Colonic mucosa (tissue), 4 donors: ENCODE data around the gene PDE10A. TPM values are rescaled to one million over a fixed set of nuclear protein-coding genes. Genes with fewer than 3 reads are reported as not detected.
"Not testable (repeated sequence)": the region's sequence is repeated elsewhere in the genome, so short reads cannot be mapped to it uniquely, and the experiment has no call there.

Source experiments
- DNase-seq: peaks from one replicate; pipeline ENCODE4 v3.0.0-alpha.2; 2020
- H3K27ac ChIP-seq: fragments of 200-600 bp; one replicate; pipeline ENCODE4 v1.8.0; 2021
- H3K27me3 ChIP-seq: fragments of 200-600 bp; one replicate; pipeline ENCODE4 v1.8.0; 2021
- H3K36me3 ChIP-seq: fragments of 200-600 bp; one replicate; pipeline ENCODE4 v1.8.0; 2021
- H3K4me1 ChIP-seq: fragments of 200-600 bp; one replicate; pipeline ENCODE4 v1.8.0; 2021; ENCODE audit warnings: mild to moderate bottlenecking
- H3K4me3 ChIP-seq: fragments of 200-600 bp; one replicate; pipeline ENCODE4 v1.8.0; 2021
- H3K9ac ChIP-seq, 2 donors: one replicate each; pipeline ENCODE4 v1.7.0; 2013; ENCODE audit warnings: control low read depth in 2 of 2, low read depth in 2 of 2, low read length in 2 of 2
- H3K9me3 ChIP-seq: fragments of 200-600 bp; one replicate; pipeline ENCODE4 v1.8.0; 2021
- intact Hi-C: fragments of 100-400 bp; cut with DNase I; formaldehyde crosslinking; loops from one replicate; pipeline ENCODE4 v1.14.1; 2022
- total RNA-seq, 2 donors: library from RNA; stranded (reverse); fragmentation: NEBNext Ultra II Directional in 1 of 2; extraction: Animal tissue kit (Norgen Biotek cat#: 25700) in 1 of 2; gene quantifications; one replicate each; pipeline ENCODE4 v1.2.1, GENCODE V29; 2021
- TF ChIP-seq, protein P1 (sequence below): fragments of 200-600 bp; IDR thresholded peaks from one replicate; pipeline ENCODE4 v1.8.0; 2022; ENCODE audit warnings: antibody characterized with exemption, mild to moderate bottlenecking
- donor health status: healthy.
- donor health status: DM: no; HTN: no; CAD: no.
- donor health status: DM: no; HTN: no; CAD: no.

Gene PDE10A
- total RNA-seq, 2 donors from 2014 or later = 0.37 to 3.4 TPM

- Histone ChIP-seq H3K4me3 (no peak overlapping the region), H3K27ac (no peak overlapping the region), H3K9ac (no peak overlapping the region), H3K9me3 (no peaks in the 10 kb centered on the region), H3K27me3 (no peaks in the 10 kb centered on the region), H3K4me1 (no peaks in the 10 kb centered on the region), H3K36me3 (no peaks in the 10 kb centered on the region)
- intact Hi-C loops = no loop called here
- TF ChIP-seq, protein P1, sequence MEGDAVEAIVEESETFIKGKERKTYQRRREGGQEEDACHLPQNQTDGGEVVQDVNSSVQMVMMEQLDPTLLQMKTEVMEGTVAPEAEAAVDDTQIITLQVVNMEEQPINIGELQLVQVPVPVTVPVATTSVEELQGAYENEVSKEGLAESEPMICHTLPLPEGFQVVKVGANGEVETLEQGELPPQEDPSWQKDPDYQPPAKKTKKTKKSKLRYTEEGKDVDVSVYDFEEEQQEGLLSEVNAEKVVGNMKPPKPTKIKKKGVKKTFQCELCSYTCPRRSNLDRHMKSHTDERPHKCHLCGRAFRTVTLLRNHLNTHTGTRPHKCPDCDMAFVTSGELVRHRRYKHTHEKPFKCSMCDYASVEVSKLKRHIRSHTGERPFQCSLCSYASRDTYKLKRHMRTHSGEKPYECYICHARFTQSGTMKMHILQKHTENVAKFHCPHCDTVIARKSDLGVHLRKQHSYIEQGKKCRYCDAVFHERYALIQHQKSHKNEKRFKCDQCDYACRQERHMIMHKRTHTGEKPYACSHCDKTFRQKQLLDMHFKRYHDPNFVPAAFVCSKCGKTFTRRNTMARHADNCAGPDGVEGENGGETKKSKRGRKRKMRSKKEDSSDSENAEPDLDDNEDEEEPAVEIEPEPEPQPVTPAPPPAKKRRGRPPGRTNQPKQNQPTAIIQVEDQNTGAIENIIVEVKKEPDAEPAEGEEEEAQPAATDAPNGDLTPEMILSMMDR = no peak
- no peak for DNase-seq
Observed at GRCh38 chr6:165600606-165601005, 62.4 kb downstream of the PDE10A start.

DNA sequence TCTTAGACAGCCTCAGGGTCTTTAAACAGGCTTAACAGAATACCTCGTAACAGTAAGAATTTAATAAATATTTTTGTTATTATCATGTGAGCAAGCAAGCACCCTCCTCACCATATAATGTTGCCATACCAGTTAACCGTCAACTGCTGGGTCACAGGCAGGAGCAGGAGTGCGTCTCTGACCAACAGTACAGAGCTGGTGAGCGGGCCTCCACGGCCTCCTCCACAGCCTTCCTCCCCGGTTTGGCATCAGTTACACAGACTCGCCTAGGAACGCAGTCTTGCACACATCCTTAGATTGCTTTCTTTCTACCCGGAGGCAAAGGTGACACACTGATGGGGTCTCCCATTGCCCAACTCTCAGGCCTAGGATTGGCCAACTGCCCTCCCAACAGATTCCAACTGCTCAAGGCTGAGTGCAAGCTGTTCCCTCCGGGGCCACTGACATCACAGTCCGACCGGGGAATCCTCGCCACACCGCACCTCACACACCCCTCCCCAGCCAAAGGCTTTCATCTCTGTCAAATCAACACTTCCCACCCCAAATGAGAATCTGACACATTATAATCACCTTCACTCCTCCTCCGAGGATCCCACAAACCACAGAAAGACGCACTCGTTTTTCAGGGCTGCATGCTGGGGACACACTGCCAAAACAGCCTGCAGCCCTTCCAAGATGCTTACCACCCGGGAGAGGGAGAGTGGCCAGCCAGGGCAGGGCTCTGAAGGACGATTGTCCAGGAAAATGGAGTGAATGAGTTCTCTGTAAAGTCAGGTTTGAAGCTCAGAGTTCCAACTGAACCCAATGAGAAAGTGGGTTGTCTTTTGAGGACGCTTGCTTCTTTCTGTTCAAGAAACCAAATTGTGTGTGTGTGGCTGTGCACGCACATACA is 63.2 kb downstream of the PDE10A start:
- Histone ChIP-seq H3K36me3 (no peaks in the 10 kb centered on the region), H3K4me1 (no peaks in the 10 kb centered on the region), H3K27ac (no peak overlapping the region), H3K4me3 (no peak overlapping the region), H3K9me3 (no peaks in the 10 kb centered on the region), H3K9ac (no peak overlapping the region), H3K27me3 (no peaks in the 10 kb centered on the region)
- intact Hi-C loops = no loop called here
- DNase-seq = no peak
- TF ChIP-seq, protein P1 = no peak

DNA sequence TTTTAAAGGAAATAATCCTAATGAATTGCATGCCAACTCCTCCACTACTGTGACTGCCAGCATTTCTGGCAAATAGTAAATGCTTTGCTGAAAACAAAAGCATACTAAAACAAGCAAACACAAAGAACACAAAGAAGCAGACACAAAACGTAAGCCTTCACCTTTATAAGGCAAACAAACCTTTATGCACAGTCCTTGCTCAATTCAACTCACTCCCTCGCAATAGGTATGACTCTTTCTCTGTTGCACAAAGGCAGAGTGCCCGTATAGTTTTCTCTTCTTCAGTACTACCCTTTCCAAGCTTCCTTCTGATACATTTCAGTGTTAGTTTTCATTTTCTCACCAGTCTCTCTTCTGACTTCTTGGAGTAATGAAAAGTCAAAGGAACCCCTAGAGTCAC is 63.9 kb downstream of the PDE10A start:
- TF ChIP-seq, protein P1 = no peak
- H3K4me1 ChIP-seq = no peaks in the 10 kb centered on the region
- H3K4me3 ChIP-seq = no peak overlapping the region
- no peak overlapping the region for H3K9ac ChIP-seq
- intact Hi-C loops = no loop called here
- no peak for DNase-seq
- no peaks in the 10 kb centered on the region for H3K9me3 ChIP-seq
- no peaks in the 10 kb centered on the region for H3K27me3 ChIP-seq
- no peaks in the 10 kb centered on the region for H3K36me3 ChIP-seq
- no peak overlapping the region for H3K27ac ChIP-seq

DNA sequence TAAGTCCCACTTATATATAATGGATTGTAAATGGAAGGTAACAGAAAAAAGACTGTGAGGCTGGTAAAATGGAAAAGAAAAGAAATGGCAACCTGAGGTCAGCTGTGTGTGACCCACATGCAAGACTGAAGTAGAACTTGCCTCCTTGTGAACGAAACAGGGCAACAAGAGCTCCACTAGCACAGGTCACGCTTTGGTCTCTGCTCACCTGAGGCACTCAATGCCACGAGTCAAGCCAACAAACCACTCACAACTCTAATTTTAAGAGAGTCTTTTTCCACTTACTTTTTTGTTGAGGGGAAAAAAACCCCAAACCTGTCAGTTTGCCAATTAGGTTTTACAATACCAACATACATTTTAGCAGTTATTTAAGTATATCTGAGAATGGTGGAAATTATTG is 65.2 kb downstream of the PDE10A start:
- no peaks in the 10 kb centered on the region for H3K9me3 ChIP-seq
- intact Hi-C loops = no loop called here
- DNase-seq = no peak
- H3K9ac ChIP-seq = no peak overlapping the region
- H3K4me1 ChIP-seq = no peaks in the 10 kb centered on the region
- H3K36me3 ChIP-seq = no peaks in the 10 kb centered on the region
- TF ChIP-seq, protein P1 = no peak
- H3K27me3 ChIP-seq = no peaks in the 10 kb centered on the region
- H3K4me3 ChIP-seq = no peak overlapping the region
- no peak overlapping the region for H3K27ac ChIP-seq

DNA sequence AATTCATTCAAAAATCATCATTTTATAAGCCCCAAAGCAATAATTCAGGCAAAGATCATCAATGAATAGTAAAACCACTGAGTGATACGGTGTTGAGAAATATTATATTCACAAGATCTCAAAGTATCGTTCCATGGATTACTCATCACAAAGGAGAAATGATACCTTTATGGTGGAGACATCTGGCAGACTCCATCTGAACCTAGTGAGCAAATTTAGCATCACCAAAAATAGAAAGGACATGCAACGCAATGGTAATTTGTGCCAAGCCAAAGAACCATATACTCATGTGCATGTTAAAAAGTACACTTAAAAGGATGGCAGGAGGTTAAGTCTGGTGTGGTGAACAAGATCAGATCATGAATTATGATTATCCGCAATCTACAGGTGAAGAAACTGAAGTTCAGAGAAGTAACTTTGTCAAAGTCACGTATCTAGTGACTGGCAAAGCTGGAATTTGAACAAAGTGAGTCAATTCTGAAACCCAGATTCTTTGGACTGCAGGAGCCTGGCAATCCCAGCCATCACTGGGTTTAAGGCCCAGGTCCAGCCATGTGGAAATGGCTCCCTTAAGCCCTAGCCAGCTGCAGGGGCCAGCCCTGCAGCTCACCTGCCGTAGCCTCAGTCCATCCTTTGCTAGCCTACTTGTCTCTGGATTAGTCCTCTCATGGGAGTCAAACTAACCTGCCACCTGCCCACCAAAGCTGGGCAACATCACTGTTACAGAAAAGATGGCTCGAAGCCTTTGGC is 68.3 kb downstream of the PDE10A start:
- H3K36me3 ChIP-seq = no peaks in the 10 kb centered on the region
- no peaks in the 10 kb centered on the region for H3K27me3 ChIP-seq
- TF ChIP-seq, protein P1 = no peak
- intact Hi-C loops = no loop called here
- H3K27ac ChIP-seq = no peak overlapping the region
- DNase-seq = no peak
- no peak overlapping the region for H3K9ac ChIP-seq
- H3K9me3 ChIP-seq = no peaks in the 10 kb centered on the region
- H3K4me1 ChIP-seq = no peaks in the 10 kb centered on the region
- no peak overlapping the region for H3K4me3 ChIP-seq

DNA sequence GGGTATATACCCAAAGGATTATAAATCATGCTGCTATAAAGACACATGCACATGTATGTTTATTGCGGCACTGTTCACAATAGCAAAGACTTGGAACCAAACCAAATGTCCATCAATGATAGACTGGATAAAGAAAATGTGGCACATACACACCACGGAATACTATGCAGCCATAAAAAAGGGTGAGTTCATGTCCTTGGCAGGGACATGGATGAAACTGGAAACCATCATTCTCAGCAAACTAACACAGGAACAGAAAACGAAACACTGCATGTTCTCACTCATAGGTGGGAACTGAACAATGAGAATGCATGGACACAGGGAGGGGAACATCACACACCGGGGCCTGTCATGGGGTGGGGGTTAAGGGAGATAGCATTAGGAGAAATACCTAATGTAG is 70.1 kb downstream of the PDE10A start:
- DNase-seq, H3K36me3 ChIP-seq, intact Hi-C loops: not testable (repeated sequence)

More for the DNA sequence above, 70.1 kb downstream of the PDE10A start:
- H3K27ac ChIP-seq, H3K9ac ChIP-seq, H3K4me1 ChIP-seq, H3K27me3 ChIP-seq, H3K9me3 ChIP-seq, H3K4me3 ChIP-seq: not testable (repeated sequence)
